Fibroblast of pulmonary artery (primary cell): ENCODE measurements around the gene PSPC1.
"Not testable (repeated sequence)": the region's sequence is repeated elsewhere in the genome, so short reads cannot be mapped to it uniquely, and the experiment has no call there.

Source experiments
- DNase-seq: peaks from one replicate; pipeline ENCODE4 v3.0.0-alpha.2; 2010; ENCODE audit warnings: low read depth
- H3K4me3 ChIP-seq: replicated peaks from 2 replicates; pipeline ENCODE4 v1.5.1; 2011; ENCODE audit warnings: low read depth, mild to moderate bottlenecking, control low read depth, low read length, moderate library complexity
- TF ChIP-seq, protein P1 (sequence below): IDR thresholded peaks from 2 replicates; pipeline ENCODE4 v1.5.1; 2011; ENCODE audit warnings: mild to moderate bottlenecking, control low read depth, low read length, inconsistent platforms; ENCODE audit errors: missing control alignments

The PSPC1 gene

GRCh38 chr13:19742643-19743042 lies 40.1 kb downstream of the PSPC1 start:
- TF ChIP-seq, protein P1, sequence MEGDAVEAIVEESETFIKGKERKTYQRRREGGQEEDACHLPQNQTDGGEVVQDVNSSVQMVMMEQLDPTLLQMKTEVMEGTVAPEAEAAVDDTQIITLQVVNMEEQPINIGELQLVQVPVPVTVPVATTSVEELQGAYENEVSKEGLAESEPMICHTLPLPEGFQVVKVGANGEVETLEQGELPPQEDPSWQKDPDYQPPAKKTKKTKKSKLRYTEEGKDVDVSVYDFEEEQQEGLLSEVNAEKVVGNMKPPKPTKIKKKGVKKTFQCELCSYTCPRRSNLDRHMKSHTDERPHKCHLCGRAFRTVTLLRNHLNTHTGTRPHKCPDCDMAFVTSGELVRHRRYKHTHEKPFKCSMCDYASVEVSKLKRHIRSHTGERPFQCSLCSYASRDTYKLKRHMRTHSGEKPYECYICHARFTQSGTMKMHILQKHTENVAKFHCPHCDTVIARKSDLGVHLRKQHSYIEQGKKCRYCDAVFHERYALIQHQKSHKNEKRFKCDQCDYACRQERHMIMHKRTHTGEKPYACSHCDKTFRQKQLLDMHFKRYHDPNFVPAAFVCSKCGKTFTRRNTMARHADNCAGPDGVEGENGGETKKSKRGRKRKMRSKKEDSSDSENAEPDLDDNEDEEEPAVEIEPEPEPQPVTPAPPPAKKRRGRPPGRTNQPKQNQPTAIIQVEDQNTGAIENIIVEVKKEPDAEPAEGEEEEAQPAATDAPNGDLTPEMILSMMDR, result no peak
- H3K4me3 ChIP-seq, result no peak overlapping the region
- DNase-seq, result no peak

GRCh38 chr13:19737844-19738557 lies 44.7 kb downstream of the PSPC1 start:
- TF ChIP-seq, protein P1, result no peak
- DNase-seq, result peak; percentile 20
- H3K4me3 ChIP-seq, result no peak overlapping the region

- TF ChIP-seq, protein P1, result no peak
- no peak overlapping the region for H3K4me3 ChIP-seq
- DNase-seq, result peak; percentile 33
Observed at GRCh38 chr13:19726611-19727010, 56.1 kb downstream of the PSPC1 start.

DNA sequence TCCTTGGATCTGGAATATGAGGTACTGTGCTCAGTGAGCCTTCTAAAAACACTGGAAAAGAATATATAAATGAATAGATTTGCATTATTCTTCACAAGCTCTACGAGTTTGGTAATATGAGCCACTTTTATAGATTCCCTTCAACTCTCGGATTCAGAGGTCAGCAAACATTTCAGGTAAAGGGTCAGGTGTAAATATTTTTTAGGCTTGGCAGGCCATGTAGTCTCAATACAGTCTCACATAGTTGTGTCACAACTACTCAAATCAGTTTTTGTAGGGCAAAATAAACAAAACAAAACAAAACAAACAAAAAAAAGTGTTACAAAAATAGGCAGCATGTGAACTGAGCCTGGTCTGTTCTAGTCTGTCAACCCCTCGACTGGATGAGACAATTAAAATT lies 57.4 kb downstream of the PSPC1 start:
- no peak overlapping the region for H3K4me3 ChIP-seq
- TF ChIP-seq, protein P1, result no peak
- DNase-seq, result no peak

DNA sequence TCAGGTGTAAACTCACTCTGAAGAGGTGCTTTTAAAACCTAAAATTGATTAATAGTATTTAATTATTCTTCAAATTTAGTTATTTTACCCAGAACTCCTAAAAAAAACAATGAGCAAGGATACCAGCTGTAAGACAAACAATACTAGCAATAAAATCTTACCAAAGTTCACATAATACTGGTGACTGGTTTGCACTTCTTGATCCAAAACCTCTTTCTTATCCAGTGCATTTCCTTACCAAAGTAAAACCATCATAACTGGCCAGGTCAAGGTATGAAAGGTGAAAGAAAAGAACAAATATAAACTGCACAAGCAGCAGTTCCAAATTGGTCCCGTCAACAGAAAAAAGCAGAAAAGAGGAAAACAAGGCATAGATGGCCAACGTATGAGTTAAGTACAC lies 62.7 kb downstream of the PSPC1 start:
- H3K4me3 ChIP-seq, result no peak overlapping the region
- TF ChIP-seq, protein P1, result no peak
- no peak for DNase-seq

- TF ChIP-seq, protein P1, result no peak
- H3K4me3 ChIP-seq, result no peak overlapping the region
- peak; percentile 80 for DNase-seq
Observed at GRCh38 chr13:19713186-19713965, 69.4 kb downstream of the PSPC1 start.

- DNase-seq, H3K4me3 ChIP-seq: not testable (repeated sequence)
Observed at GRCh38 chr13:19709782-19710181, 73.0 kb downstream of the PSPC1 start.

- not testable (repeated sequence) for DNase-seq, H3K4me3 ChIP-seq
Observed at GRCh38 chr13:19709039-19709438, 73.7 kb downstream of the PSPC1 start.

- not testable (repeated sequence) for H3K4me3 ChIP-seq, DNase-seq
Observed at GRCh38 chr13:19704256-19704655, 78.5 kb downstream of the PSPC1 start.

- DNase-seq, result not testable (repeated sequence)
Observed at GRCh38 chr13:19701619-19702018, 81.1 kb downstream of the PSPC1 start.

GRCh38 chr13:19700963-19701362 lies 81.8 kb downstream of the PSPC1 start:
- not testable (repeated sequence) for DNase-seq, H3K4me3 ChIP-seq

More at GRCh38 chr13:19701619-19702018, 81.1 kb downstream of the PSPC1 start:
- H3K4me3 ChIP-seq, result not testable (repeated sequence)
